ENCODE results near the gene MLLT6. TPM values are rescaled to one million over a fixed set of nuclear protein-coding genes. Genes with fewer than 3 reads are reported as not detected.

MLLT6 gene
- total and polyA plus RNA-seq, 2 of the 13 experiments (the other 11 are each of a cell fraction or from before 2014, with no cell fraction given), result 50.7 to 69.5 TPM

- TF ChIP-seq ATF5 (CRISPR knock-in tag; IDR thresholded peaks at IDR 0.05; ENCODE audit: low read depth), result no peak
- no peak for TF ChIP-seq CERS6 (CRISPR knock-in tag; IDR thresholded peaks at IDR 0.05)
- TF ChIP-seq KDM2A (CRISPR knock-in tag; IDR thresholded peaks at IDR 0.05; ENCODE audit: borderline replicate concordance, low read depth), result peak; percentile 67; the same call in 1 of the 2 replicates
- TF ChIP-seq SMARCC2 (IDR thresholded peaks at IDR 0.05), result no peak
- no peak for TF ChIP-seq ZNF282 (IDR thresholded peaks at IDR 0.05; ENCODE audit: partially characterized antibody)
- no peak for TF ChIP-seq ZFX (CRISPR knock-in tag; IDR thresholded peaks at IDR 0.05; ENCODE audit: low read depth)
- no peak for TF ChIP-seq RNF219 (CRISPR knock-in tag; IDR thresholded peaks at IDR 0.05)
- TF ChIP-seq DRAP1 (CRISPR knock-in tag; IDR thresholded peaks at IDR 0.05), result no peak
- no peak for TF ChIP-seq ZNF234 (CRISPR knock-in tag; conservative IDR thresholded peaks at IDR 0.05)
- no peak for TF ChIP-seq ZNF326 (CRISPR knock-in tag; IDR thresholded peaks at IDR 0.05; ENCODE audit: borderline replicate concordance)
- no peak for TF ChIP-seq SOX6 (IDR thresholded peaks at IDR 0.05)
- TF ChIP-seq SOX6 (CRISPR knock-in tag; IDR thresholded peaks at IDR 0.05), result peak; percentile 59
- TF ChIP-seq KAT8 (CRISPR knock-in tag; IDR thresholded peaks at IDR 0.05), result peak; percentile 52; the same call in 1 of the 2 replicates
- TF ChIP-seq TP53 (CRISPR knock-in tag; conservative IDR thresholded peaks at IDR 0.05), result no peak
- peak; percentile 60; the same call in 1 of the 2 replicates for TF ChIP-seq PAXIP1 (CRISPR knock-in tag; conservative IDR thresholded peaks at IDR 0.05)
- TF ChIP-seq SOX5 (CRISPR knock-in tag; IDR thresholded peaks at IDR 0.05; ENCODE audit: borderline replicate concordance), result peak; percentile 37; the same call in 1 of the 2 replicates
- no peak for TF ChIP-seq GPN1 (CRISPR knock-in tag; IDR thresholded peaks at IDR 0.05; ENCODE audit: borderline replicate concordance)
- TF ChIP-seq KLF13 (CRISPR knock-in tag; IDR thresholded peaks at IDR 0.05), result no peak
- no peak for TF ChIP-seq ZNF576 (CRISPR knock-in tag; IDR thresholded peaks at IDR 0.05)
- no peak for TF ChIP-seq CEBPB (IDR thresholded peaks at IDR 0.05; ENCODE audit: borderline replicate concordance, low read depth, low read length)
- no peak for TF ChIP-seq ZNF577 (CRISPR knock-in tag; IDR thresholded peaks at IDR 0.05; ENCODE audit: borderline replicate concordance, low read depth)
- no peak for TF ChIP-seq ZNF672 (CRISPR knock-in tag; IDR thresholded peaks at IDR 0.05)
- no peak for TF ChIP-seq ZNF749 (CRISPR knock-in tag; IDR thresholded peaks at IDR 0.05; ENCODE audit: borderline replicate concordance)
- 0 out of 2 replicates have a peak, but pooled peaks have one; percentile 21 for TF ChIP-seq FOSL2 (CRISPR knock-in tag; IDR thresholded peaks at IDR 0.05)
These were observed 13.9 kb upstream of the MLLT6 start (continued) for GRCh38 chr17:38691154-38691553.

Measured in HepG2 (cell line).